Mesenchymal stem cell (in vitro differentiated cells and primary cell): ENCODE data around the gene NECTIN1.
A peak's percentile ranks its signal among the peaks of the same experiment; 100 is the strongest.

Experiments
- DNase-seq: peaks from one replicate; pipeline ENCODE4 v3.0.0-alpha.2; 2013
- H2AFZ ChIP-seq: one replicate; pipeline ENCODE4 v1.6.1; 2013; ENCODE audit warnings: low read depth, mild to moderate bottlenecking, control low read depth, inconsistent platforms, low read length, moderate library complexity
- H2AK5ac ChIP-seq: 2 replicates; pipeline ENCODE4 v1.6.1; 2013; ENCODE audit warnings: low read length, moderate library complexity, mild to moderate bottlenecking, inconsistent platforms; ENCODE audit not compliant: severe bottlenecking
- H2BK120ac ChIP-seq: one replicate; pipeline ENCODE4 v1.6.1; 2013; ENCODE audit warnings: low read depth, mild to moderate bottlenecking, inconsistent platforms, low read length, moderate library complexity
- H2BK12ac ChIP-seq, 2 experiments: one replicate each; pipeline ENCODE4 v1.6.1; 2013; ENCODE audit warnings: inconsistent platforms in 2 of 2, low read length in 2 of 2, mild to moderate bottlenecking in 2 of 2, moderate library complexity in 2 of 2, control low read depth in 1 of 2
- H2BK15ac ChIP-seq: one replicate; pipeline ENCODE4 v1.6.1; 2013; ENCODE audit warnings: mild to moderate bottlenecking, low read depth, inconsistent platforms; ENCODE audit not compliant: poor library complexity, severe bottlenecking
- H2BK5ac ChIP-seq: 2 replicates; pipeline ENCODE4 v1.6.1; 2013; ENCODE audit warnings: low read depth, mild to moderate bottlenecking, low read length, control low read depth, inconsistent platforms; ENCODE audit not compliant: poor library complexity, severe bottlenecking
- H3K14ac ChIP-seq, 2 experiments: one replicate each; pipeline ENCODE4 v1.6.1; 2013; ENCODE audit warnings: inconsistent platforms in 2 of 2, low read length in 2 of 2, control low read depth in 1 of 2, mild to moderate bottlenecking in 1 of 2, moderate library complexity in 1 of 2
- H3K18ac ChIP-seq, 2 experiments: one replicate each; pipeline ENCODE4 v1.6.1; 2013; ENCODE audit warnings: inconsistent platforms in 2 of 2, low read length in 2 of 2, control low read depth in 1 of 2, low read depth in 1 of 2, mild to moderate bottlenecking in 1 of 2
- H3K23ac ChIP-seq, 2 experiments: one replicate each; pipeline ENCODE4 v1.6.1; 2013; ENCODE audit warnings: inconsistent platforms in 2 of 2, low read length in 2 of 2, mild to moderate bottlenecking in 2 of 2, moderate library complexity in 2 of 2, control low read depth in 1 of 2
- H3K27ac ChIP-seq: 2 replicates; pipeline ENCODE4 v1.5.1; 2013; ENCODE audit warnings: mild to moderate bottlenecking, moderate library complexity, low read length, control low read depth, inconsistent platforms; ENCODE audit not compliant: poor library complexity, severe bottlenecking
- H3K27me3 ChIP-seq, 2 experiments: 2 replicates each; pipeline versions ENCODE4 v1.6.1 to v1.7.0; 2013; ENCODE audit warnings: low read length in 2 of 2, mild to moderate bottlenecking in 2 of 2, moderate library complexity in 2 of 2, control low read depth in 1 of 2, inconsistent platforms in 1 of 2; ENCODE audit not compliant: control insufficient read depth in 1 of 2, insufficient read depth in 1 of 2
- H3K36me3 ChIP-seq, 2 experiments: 2 replicates each; pipeline versions ENCODE4 v1.6.1 to v1.7.0; 2013; ENCODE audit warnings: low read length in 2 of 2, control low read depth in 1 of 2, inconsistent platforms in 1 of 2, low read depth in 1 of 2, mild to moderate bottlenecking in 1 of 2; ENCODE audit not compliant: insufficient read depth in 2 of 2, control insufficient read depth in 1 of 2
- H3K4ac ChIP-seq, 2 experiments: one replicate each; pipeline ENCODE4 v1.6.1; 2013; ENCODE audit warnings: inconsistent platforms in 2 of 2, low read length in 2 of 2, mild to moderate bottlenecking in 2 of 2, moderate library complexity in 2 of 2, control low read depth in 1 of 2, low read depth in 1 of 2
- H3K4me1 ChIP-seq: 2 replicates; pipeline ENCODE4 v1.6.1; 2013; ENCODE audit warnings: low read depth, low read length, control low read depth; ENCODE audit not compliant: control insufficient read depth, insufficient read depth
- H3K4me2 ChIP-seq: 2 replicates; pipeline ENCODE4 v1.6.1; 2013; ENCODE audit warnings: low read length, mild to moderate bottlenecking, inconsistent platforms; ENCODE audit not compliant: poor library complexity, severe bottlenecking
- H3K4me3 ChIP-seq, 2 experiments: 2 replicates each; pipeline versions ENCODE4 v1.5.1 to v1.7.0; 2013; ENCODE audit warnings: low read length in 2 of 2, mild to moderate bottlenecking in 2 of 2, control low read depth in 1 of 2, low read depth in 1 of 2; ENCODE audit not compliant: insufficient read depth in 1 of 2
- H3K79me1 ChIP-seq: replicated peaks from 2 replicates; pipeline ENCODE4 v1.6.1; 2013; ENCODE audit warnings: mild to moderate bottlenecking, control low read depth, low read length, inconsistent platforms; ENCODE audit not compliant: poor library complexity, severe bottlenecking
- H3K9ac ChIP-seq: 2 replicates; pipeline ENCODE4 v1.7.0; 2013; ENCODE audit warnings: mild to moderate bottlenecking, low read length, moderate library complexity
- H3K9me3 ChIP-seq: 2 replicates; pipeline ENCODE4 v1.7.0; 2013; ENCODE audit warnings: mild to moderate bottlenecking, low read length; ENCODE audit not compliant: control insufficient read depth
- H4K8ac ChIP-seq: one replicate; pipeline ENCODE4 v1.6.1; 2013; ENCODE audit warnings: inconsistent platforms, mild to moderate bottlenecking, low read length, moderate library complexity
- H4K91ac ChIP-seq: one replicate; pipeline ENCODE4 v1.6.1; 2013; ENCODE audit warnings: mild to moderate bottlenecking, low read length, inconsistent platforms
- WGBS: methylation state at CpG from one replicate; pipeline ENCODE4 v1.1.7; 2013; ENCODE audit warnings: mixed read lengths; 5-methylcytosine and 5-hydroxymethylcytosine counted together

The NECTIN1 gene

GRCh38 chr11:119756169-119756865, 27.3 kb upstream of the NECTIN1 start:
- Histone ChIP-seq H3K4ac (no peak overlapping the region), H4K91ac (no peak overlapping the region), H3K79me1 (no peaks in the 10 kb centered on the region), H3K23ac (no peak overlapping the region), H3K4me3 (no peak overlapping the region), H2BK120ac (no peak overlapping the region), H2AFZ (no peak overlapping the region), H3K27ac (no peak overlapping the region), H3K9ac (no peak overlapping the region), H3K36me3 (no peaks in the 10 kb centered on the region), H3K9me3 (no peaks in the 10 kb centered on the region), H3K14ac (no peak overlapping the region), H2BK5ac (no peak overlapping the region), H2BK15ac (no peak overlapping the region), H2BK12ac (no peak overlapping the region), H4K8ac (no peak overlapping the region), H2AK5ac (no peak overlapping the region), H3K27me3 (peaks cover 53 to 60% of the 10 kb centered on the region in 2 experiments), H3K18ac (no peak overlapping the region), H3K4me2 (no peak overlapping the region), H3K4me1 (peaks cover 2% of the 10 kb centered on the region)
- DNase-seq = no peak
- 90% methylated on average over 5 of the region's 5 CpGs for WGBS

GRCh38 chr11:119755356-119756071, 26.5 kb upstream of the NECTIN1 start:
- 70% methylated on average over 9 of the region's 9 CpGs for WGBS
- Histone ChIP-seq H3K36me3 (no peaks in the 10 kb centered on the region), H3K27me3 (peaks cover 55 to 59% of the 10 kb centered on the region in 2 experiments), H3K18ac (no peak overlapping the region), H3K14ac (no peak overlapping the region), H3K27ac (no peak overlapping the region), H2BK120ac (no peak overlapping the region), H3K4me1 (peaks cover 2% of the 10 kb centered on the region), H3K4me2 (no peak overlapping the region), H3K79me1 (no peaks in the 10 kb centered on the region), H3K4me3 (no peak overlapping the region), H2AFZ (no peak overlapping the region), H2AK5ac (no peak overlapping the region), H4K91ac (no peak overlapping the region), H2BK5ac (no peak overlapping the region), H2BK15ac (no peak overlapping the region), H3K23ac (peak overlapping the region in 1 of 2 experiments; percentile 38), H4K8ac (no peak overlapping the region), H3K9me3 (no peaks in the 10 kb centered on the region), H3K4ac (no peak overlapping the region), H3K9ac (no peak overlapping the region), H2BK12ac (no peak overlapping the region)
- no peak for DNase-seq

GRCh38 chr11:119754656-119755355, 25.8 kb upstream of the NECTIN1 start:
- Histone ChIP-seq H4K8ac (no peak overlapping the region), H2BK120ac (no peak overlapping the region), H3K36me3 (no peaks in the 10 kb centered on the region), H3K4ac (no peak overlapping the region), H2AFZ (no peak overlapping the region), H3K27ac (no peak overlapping the region), H3K9ac (no peak overlapping the region), H3K18ac (no peak overlapping the region), H3K9me3 (no peaks in the 10 kb centered on the region), H3K23ac (peak overlapping the region in 1 of 2 experiments; percentile 25), H4K91ac (no peak overlapping the region), H3K4me1 (peaks cover 2% of the 10 kb centered on the region), H3K14ac (peak overlapping the region in 1 of 2 experiments; percentile 51), H2BK15ac (no peak overlapping the region), H3K79me1 (no peaks in the 10 kb centered on the region), H3K4me2 (no peak overlapping the region), H2BK5ac (no peak overlapping the region), H3K4me3 (no peak overlapping the region), H2BK12ac (no peak overlapping the region), H2AK5ac (no peak overlapping the region), H3K27me3 (peaks cover 60 to 64% of the 10 kb centered on the region in 2 experiments)
- no peak for DNase-seq
- WGBS = 82% methylated on average over 15 of the region's 18 CpGs

GRCh38 chr11:119754199-119754598, 25.2 kb upstream of the NECTIN1 start:
- H3K27ac ChIP-seq = no peak overlapping the region
- no peak overlapping the region for H3K18ac ChIP-seq
- H4K8ac ChIP-seq = no peak overlapping the region
- H3K23ac ChIP-seq = no peak overlapping the region
- no peak overlapping the region for H3K4me2 ChIP-seq
- peaks cover 64 to 67% of the 10 kb centered on the region in 2 experiments for H3K27me3 ChIP-seq
- no peak overlapping the region for H3K4me3 ChIP-seq
- no peak overlapping the region for H2BK120ac ChIP-seq
- no peak overlapping the region for H2AK5ac ChIP-seq
- WGBS = 88% methylated on average over 4 of the region's 4 CpGs
- no peaks in the 10 kb centered on the region for H3K9me3 ChIP-seq
- H3K79me1 ChIP-seq = no peaks in the 10 kb centered on the region
- no peak overlapping the region for H3K14ac ChIP-seq
- no peak overlapping the region for H3K9ac ChIP-seq
- no peak for DNase-seq
- H2AFZ ChIP-seq = no peak overlapping the region
- H3K4ac ChIP-seq = no peak overlapping the region
- H2BK12ac ChIP-seq = no peak overlapping the region
- peaks cover under 1% of the 10 kb centered on the region for H3K4me1 ChIP-seq
- H4K91ac ChIP-seq = no peak overlapping the region
- no peaks in the 10 kb centered on the region for H3K36me3 ChIP-seq
- H2BK15ac ChIP-seq = no peak overlapping the region
- no peak overlapping the region for H2BK5ac ChIP-seq
